GM12875 (cell line): ENCODE results near the gene PRKAA2.

Source experiments
- H3K4me3 ChIP-seq: one replicate; pipeline ENCODE4 v1.5.1; 2011; ENCODE audit warnings: low read depth, low read length, control low read depth
- TF ChIP-seq, protein P1 (sequence below): IDR thresholded peaks from 2 replicates; pipeline ENCODE4 v1.5.1; 2011; ENCODE audit warnings: low read depth, mild to moderate bottlenecking, control low read depth, inconsistent platforms, low read length, moderate library complexity, borderline replicate concordance; ENCODE audit not compliant: insufficient read depth

PRKAA2 gene

DNA sequence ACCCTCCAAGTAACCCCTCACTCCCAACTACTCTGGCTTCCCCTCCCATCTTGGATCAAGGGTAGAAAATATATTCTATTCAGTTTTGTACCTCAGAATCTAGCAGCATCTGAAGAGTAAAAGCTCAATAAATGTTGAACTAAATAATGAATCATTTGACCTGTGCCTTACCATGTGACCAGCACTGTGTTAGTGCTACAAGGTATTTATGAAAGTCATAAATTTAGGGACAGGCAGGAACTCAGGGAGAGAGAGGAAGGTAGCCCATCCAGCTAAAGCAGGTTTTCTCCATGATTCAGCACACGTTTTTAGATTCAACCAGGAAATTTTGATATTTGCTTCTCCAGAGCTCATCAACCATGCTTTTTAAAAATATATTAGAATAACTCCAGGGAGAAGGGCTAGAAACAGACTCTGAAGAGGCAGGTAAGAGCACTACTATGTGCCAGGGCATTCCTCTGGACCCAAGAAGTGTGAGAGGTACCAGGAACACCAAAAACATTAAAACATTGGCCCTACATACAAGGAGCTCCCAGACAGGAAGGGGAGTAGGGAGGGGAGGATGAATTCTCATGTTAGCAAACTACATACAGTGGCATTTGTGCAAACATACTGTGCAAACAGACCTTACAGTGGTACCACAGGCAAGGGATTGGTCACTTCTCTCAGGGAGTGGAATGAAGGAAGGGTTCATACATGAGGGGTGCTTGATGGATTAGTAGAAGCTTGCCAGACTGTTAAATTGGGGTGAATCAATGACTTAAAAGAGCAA, 109.8 kb downstream of the PRKAA2 start:
- TF ChIP-seq, protein P1, sequence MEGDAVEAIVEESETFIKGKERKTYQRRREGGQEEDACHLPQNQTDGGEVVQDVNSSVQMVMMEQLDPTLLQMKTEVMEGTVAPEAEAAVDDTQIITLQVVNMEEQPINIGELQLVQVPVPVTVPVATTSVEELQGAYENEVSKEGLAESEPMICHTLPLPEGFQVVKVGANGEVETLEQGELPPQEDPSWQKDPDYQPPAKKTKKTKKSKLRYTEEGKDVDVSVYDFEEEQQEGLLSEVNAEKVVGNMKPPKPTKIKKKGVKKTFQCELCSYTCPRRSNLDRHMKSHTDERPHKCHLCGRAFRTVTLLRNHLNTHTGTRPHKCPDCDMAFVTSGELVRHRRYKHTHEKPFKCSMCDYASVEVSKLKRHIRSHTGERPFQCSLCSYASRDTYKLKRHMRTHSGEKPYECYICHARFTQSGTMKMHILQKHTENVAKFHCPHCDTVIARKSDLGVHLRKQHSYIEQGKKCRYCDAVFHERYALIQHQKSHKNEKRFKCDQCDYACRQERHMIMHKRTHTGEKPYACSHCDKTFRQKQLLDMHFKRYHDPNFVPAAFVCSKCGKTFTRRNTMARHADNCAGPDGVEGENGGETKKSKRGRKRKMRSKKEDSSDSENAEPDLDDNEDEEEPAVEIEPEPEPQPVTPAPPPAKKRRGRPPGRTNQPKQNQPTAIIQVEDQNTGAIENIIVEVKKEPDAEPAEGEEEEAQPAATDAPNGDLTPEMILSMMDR: no peak
- no peak overlapping the region for H3K4me3 ChIP-seq

DNA sequence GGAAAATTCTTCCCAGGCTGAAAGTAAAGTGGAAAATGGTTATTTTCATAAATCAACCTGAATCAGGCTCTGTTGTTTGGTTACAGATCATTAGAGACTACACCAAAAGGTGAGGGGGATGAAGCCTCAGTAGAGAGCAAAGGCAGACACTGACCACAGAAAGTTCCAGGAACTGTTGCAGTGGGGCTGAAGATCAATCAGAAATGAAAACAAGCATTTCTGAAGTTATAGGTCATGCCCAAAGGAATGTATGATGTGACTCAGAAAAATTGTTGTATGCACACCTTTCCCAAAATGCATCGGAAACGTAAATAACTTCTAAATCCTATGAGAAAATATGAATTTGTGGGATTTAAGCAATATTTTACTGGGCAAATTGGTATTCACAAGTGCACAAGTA, 110.8 kb downstream of the PRKAA2 start:
- H3K4me3 ChIP-seq: no peak overlapping the region
- TF ChIP-seq, protein P1: no peak

DNA sequence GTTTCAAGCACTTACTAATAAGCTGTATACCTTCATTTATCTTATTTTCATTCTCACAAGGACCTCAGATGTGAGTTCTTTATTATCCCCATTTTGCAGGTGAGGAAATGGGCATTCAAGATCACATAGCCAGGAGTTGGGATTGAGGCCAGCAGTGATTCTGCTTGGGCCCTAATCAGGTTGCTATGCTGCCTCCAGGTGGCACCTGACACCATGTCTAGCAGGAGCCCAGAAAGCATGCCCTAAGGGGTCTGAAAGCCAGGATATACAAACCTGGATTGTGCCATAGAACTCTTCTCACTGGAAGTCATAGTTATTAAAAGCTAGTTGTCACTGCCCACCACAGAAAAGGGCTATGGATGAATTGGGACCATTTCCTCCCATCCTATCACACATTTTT, 113.0 kb downstream of the PRKAA2 start:
- H3K4me3 ChIP-seq: no peak overlapping the region
- TF ChIP-seq, protein P1: no peak

DNA sequence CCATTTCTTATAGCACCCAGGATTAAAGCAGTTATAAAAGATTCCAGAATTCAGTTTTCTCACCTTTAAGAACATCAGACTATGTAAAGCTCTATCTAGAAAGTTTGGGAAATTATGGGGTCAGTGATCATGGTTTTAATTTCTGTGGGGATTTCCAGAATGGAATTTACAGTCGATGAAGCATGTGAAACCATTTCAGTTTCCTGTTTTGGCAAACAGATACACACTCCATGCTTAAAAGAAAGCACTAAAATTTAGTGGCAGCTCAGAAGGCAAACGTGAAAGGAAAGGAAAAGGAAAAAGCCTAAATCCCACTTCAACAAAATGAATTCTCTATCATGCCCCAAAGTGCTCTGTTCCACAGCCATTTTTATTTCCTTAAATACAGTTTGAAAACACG, 113.7 kb downstream of the PRKAA2 start:
- H3K4me3 ChIP-seq: no peak overlapping the region
- TF ChIP-seq, protein P1: no peak
